Measurements from ENCODE around the gene BTLA.

GRCh38 chr3:112489674-112490479 lies 9.4 kb downstream of the BTLA start:
- TF ChIP-seq, protein P1, sequence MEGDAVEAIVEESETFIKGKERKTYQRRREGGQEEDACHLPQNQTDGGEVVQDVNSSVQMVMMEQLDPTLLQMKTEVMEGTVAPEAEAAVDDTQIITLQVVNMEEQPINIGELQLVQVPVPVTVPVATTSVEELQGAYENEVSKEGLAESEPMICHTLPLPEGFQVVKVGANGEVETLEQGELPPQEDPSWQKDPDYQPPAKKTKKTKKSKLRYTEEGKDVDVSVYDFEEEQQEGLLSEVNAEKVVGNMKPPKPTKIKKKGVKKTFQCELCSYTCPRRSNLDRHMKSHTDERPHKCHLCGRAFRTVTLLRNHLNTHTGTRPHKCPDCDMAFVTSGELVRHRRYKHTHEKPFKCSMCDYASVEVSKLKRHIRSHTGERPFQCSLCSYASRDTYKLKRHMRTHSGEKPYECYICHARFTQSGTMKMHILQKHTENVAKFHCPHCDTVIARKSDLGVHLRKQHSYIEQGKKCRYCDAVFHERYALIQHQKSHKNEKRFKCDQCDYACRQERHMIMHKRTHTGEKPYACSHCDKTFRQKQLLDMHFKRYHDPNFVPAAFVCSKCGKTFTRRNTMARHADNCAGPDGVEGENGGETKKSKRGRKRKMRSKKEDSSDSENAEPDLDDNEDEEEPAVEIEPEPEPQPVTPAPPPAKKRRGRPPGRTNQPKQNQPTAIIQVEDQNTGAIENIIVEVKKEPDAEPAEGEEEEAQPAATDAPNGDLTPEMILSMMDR (IDR thresholded peaks at IDR 0.05) = no peak
- TF ChIP-seq EZH2 (IDR thresholded peaks at IDR 0.05) (no peak), EZH2phosphoT487 (IDR thresholded peaks at IDR 0.05) (no peak)
